Stomach (tissue), 4 donors: ENCODE results near the gene PTPRT.

Experiments
- POLR2A ChIP-seq, 4 donors: fragments of 450-650 bp; IDR thresholded peaks; one replicate each; pipeline ENCODE4 v1.6.1; 2016; ENCODE audit warnings: antibody characterized with exemption in 4 of 4, control low read depth in 2 of 4, mild to moderate bottlenecking in 1 of 4, moderate library complexity in 1 of 4
- TF ChIP-seq, protein P1 (sequence below), 7 experiments: fragments of 450-650 bp in 4 of 7; fragments of 200-600 bp in 3 of 7; sonication (generic) in 3 of 7; IDR thresholded peaks; one replicate each; pipeline ENCODE4 v1.5.1; 2016 to 2019; ENCODE audit warnings: antibody characterized with exemption in 7 of 7, control low read depth in 2 of 7, mild to moderate bottlenecking in 1 of 7

DNA sequence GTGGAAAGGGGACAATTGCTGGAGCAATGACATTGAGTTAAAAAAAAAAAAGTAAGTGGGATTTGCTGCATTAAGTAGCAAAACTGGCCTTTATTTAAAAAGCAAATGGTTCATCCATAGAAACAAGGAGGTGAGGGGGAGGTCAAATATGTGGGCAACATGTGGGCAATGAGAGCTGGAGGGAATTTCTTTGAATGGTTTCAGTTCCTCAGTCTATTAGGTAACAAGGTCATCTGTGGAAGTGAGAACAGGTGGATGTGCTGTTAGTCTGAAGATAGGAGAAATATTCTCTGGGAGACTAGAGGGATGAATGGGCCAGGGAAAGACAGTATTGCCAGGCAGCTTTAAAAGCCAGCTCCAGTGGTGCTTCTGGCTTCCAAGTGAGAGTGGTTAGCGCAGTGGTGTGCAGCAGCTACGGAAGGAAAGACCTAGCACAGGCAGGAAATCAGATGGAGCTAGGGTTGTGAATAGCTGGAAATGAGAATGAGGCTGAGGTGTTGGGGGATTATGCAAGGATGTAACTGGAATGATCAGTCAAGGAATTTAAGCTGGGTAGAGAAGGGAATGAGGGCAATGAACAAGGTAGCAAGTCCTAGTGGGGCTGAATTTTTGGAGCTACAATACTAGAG lies 727.6 kb downstream of the PTPRT start:
- TF ChIP-seq, protein P1, sequence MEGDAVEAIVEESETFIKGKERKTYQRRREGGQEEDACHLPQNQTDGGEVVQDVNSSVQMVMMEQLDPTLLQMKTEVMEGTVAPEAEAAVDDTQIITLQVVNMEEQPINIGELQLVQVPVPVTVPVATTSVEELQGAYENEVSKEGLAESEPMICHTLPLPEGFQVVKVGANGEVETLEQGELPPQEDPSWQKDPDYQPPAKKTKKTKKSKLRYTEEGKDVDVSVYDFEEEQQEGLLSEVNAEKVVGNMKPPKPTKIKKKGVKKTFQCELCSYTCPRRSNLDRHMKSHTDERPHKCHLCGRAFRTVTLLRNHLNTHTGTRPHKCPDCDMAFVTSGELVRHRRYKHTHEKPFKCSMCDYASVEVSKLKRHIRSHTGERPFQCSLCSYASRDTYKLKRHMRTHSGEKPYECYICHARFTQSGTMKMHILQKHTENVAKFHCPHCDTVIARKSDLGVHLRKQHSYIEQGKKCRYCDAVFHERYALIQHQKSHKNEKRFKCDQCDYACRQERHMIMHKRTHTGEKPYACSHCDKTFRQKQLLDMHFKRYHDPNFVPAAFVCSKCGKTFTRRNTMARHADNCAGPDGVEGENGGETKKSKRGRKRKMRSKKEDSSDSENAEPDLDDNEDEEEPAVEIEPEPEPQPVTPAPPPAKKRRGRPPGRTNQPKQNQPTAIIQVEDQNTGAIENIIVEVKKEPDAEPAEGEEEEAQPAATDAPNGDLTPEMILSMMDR (IDR thresholded peaks at IDR 0.05): no peak
- no peak for TF ChIP-seq POLR2A (IDR thresholded peaks at IDR 0.05)
